Esophagus (tissue), 2 donors: ENCODE data around the gene NME5. TPM values are rescaled to one million over a fixed set of nuclear protein-coding genes. Genes with fewer than 3 reads are reported as not detected.

Experiments used
- H3K27ac ChIP-seq, 2 donors: one replicate each; pipeline ENCODE4 v1.5.1; 2013; ENCODE audit warnings: low read depth in 2 of 2, mild to moderate bottlenecking in 2 of 2, inconsistent platforms in 1 of 2, low read length in 1 of 2, moderate library complexity in 1 of 2
- H3K27me3 ChIP-seq, 2 donors: one replicate each; pipeline ENCODE4 v1.6.1; 2013; ENCODE audit warnings: low read length in 2 of 2, control low read depth in 1 of 2, mild to moderate bottlenecking in 1 of 2; ENCODE audit not compliant: insufficient read depth in 2 of 2, control insufficient read depth in 1 of 2
- H3K36me3 ChIP-seq, 2 donors: one replicate each; pipeline ENCODE4 v1.6.1; 2013; ENCODE audit warnings: low read length in 1 of 2; ENCODE audit not compliant: control insufficient read depth in 2 of 2, insufficient read depth in 2 of 2
- H3K4me1 ChIP-seq, 2 donors: one replicate each; pipeline ENCODE4 v1.6.1; 2013; ENCODE audit warnings: low read length in 1 of 2; ENCODE audit not compliant: control insufficient read depth in 2 of 2, insufficient read depth in 2 of 2
- H3K4me3 ChIP-seq, 2 donors: one replicate each; pipeline ENCODE4 v1.5.1; 2013; ENCODE audit warnings: low read length in 2 of 2, mild to moderate bottlenecking in 2 of 2, low read depth in 1 of 2, moderate library complexity in 1 of 2
- H3K9me3 ChIP-seq, 2 donors: one replicate each; pipeline ENCODE4 v1.6.1; 2013; ENCODE audit warnings: mild to moderate bottlenecking in 2 of 2, low read depth in 1 of 2, low read length in 1 of 2, moderate library complexity in 1 of 2; ENCODE audit not compliant: control insufficient read depth in 2 of 2, insufficient read depth in 1 of 2
- WGBS, 2 donors: extraction: QIAGEN DNeasy Blood & Tissue Kit; methylation state at CpG; one replicate each; pipeline ENCODE4 v1.1.7; 2013; 5-methylcytosine and 5-hydroxymethylcytosine counted together
- polyA plus RNA-seq, 2 donors: library from polyadenylated mRNA; stranded (reverse); fragments of 200-250 nt; gene quantifications; one replicate each; pipeline ENCODE4 v1.2.3, GENCODE V29; 2013
- donor health status: healthy with polysubstance abuse.
- donor health status: Bipolar disorder and iron deficiency.

NME5 gene
- polyA plus RNA-seq = under 1 TPM; 0.39 to 0.90 TPM

DNA sequence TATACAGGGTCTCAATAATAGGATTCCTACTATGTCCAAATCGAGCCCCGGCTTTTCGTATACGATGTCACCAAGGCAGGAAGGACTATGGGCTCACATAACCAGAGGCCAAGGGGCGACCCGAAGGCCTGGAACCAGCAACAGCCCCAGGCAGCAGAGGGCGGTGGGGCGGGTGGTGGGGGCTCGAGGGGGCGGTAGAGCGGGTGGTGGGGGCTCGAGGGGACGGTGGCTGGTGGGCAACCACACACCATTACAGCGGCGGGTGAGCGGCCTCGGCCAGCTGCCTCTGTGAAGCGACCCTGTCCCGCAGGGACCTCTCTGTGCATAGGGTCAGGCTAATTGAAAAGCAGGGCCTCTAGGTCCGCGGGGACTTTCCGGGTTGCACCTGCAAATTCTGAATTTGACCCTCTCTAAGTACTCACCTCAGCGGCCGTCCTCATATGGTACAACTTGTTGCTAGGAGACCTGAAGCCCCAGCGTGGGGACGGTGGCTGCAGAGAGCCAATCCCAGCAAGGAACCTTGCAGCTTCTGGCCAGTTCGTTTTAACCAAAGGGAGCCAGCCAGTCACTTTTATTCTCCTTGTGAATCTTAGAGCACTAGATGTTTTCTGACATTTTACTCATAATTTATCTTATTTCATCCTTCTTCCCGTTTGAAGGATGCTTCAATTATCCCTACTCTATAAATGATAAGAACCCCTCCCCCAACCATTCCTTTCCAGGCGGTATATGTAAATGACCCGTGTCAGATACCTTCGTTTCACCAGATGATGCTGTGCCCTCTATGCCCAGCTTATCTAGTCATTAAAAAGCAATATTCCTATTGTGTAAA is at the start of gene NME5:
TSS of gene NME5 (minus strand) at position 480 of the 832 bp plus-strand sequence. CDS start 648 bp downstream, outside the sequence.
- whole genome bisulfite sequencing, 2 donors = 17 to 20% methylated on average over 30 to 31 of the region's 31 CpGs
- Histone ChIP-seq H3K27me3 (no peaks in the 10 kb centered on the region), H3K4me1 (no peaks in the 10 kb centered on the region), H3K4me3 (peak within 1 kb of the TSS; percentile 38 to 41), H3K36me3 (no peaks in the 10 kb centered on the region), H3K9me3 (no peaks in the 10 kb centered on the region), H3K27ac (no peak within 1 kb of the TSS)

DNA sequence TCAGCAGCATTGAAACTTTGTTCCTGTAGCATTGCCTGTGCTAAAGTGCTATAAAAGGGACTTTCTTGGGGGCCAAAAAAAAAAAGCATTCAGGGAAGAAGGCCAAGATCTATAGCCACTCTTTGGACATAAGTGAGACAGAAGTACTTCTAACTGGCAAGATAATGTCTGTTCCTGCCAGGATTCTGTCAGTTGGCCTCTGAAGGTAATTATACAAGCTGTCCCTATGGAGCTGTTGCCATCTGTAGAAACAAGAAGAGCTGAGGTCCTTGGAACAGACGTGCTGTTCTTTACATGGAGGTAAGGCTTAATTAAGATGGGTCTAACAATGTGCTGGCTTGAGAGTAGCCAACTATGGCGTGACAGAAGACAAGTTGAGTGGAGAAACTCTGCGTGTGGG is 49.4 kb upstream of the NME5 start:
- H3K36me3 ChIP-seq = peaks cover 15 to 22% of the 10 kb centered on the region in 2 donors
- WGBS, 2 donors = 85 to 91% methylated on average over 3 of the region's 3 CpGs
- H3K27ac ChIP-seq = no peak overlapping the region
- H3K4me1 ChIP-seq = no peaks in the 10 kb centered on the region
- H3K9me3 ChIP-seq = no peaks in the 10 kb centered on the region
- H3K4me3 ChIP-seq = no peak overlapping the region
- no peaks in the 10 kb centered on the region for H3K27me3 ChIP-seq

DNA sequence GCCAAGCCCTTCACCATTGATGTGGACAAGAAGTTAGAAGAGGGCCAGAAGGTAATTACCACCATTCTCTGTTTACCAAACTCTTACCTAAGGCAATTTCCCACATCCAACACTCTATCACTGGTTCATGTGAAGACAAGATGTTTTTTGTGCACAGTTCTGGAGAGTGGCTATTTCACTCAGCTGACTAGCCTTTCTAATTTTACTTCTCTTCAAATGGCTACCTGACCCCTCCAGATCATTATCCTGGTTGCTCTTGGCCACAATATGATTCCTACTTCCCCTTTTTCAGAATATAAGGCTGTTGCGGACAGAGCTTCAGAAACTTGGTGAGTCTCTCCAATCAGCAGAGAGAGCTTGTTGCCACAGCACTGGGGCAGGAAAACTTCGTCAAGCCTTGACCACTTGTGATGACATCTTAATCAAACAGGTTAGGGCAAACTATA is 46.8 kb upstream of the NME5 start:
- Histone ChIP-seq H3K27me3 (no peaks in the 10 kb centered on the region), H3K27ac (no peak overlapping the region)
- whole genome bisulfite sequencing, 2 donors = 83 to 87% methylated on average over 2 of the region's 2 CpGs

DNA sequence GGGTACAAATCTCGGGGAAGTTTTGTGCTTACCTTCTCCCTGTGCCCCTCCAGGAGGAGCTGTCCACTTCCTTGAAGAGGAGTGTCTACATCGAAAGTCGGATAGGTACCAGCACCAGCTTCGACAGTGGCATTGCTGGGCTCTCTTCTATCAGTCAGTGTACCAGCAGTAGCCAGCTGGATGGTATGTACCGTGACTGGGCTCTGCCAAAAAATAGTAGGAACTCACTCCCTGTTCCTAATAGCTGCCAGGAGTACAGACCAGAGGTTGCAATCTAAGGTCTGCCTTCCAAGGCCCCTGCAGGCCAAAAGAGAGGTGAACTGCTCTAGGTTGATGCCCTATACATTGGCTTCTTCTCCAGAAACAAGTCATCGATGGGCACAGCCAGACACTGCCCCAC is 43.6 kb upstream of the NME5 start:
- Histone ChIP-seq H3K27ac (no peak overlapping the region), H3K4me3 (no peak overlapping the region), H3K9me3 (no peaks in the 10 kb centered on the region), H3K4me1 (peaks cover 4 to 6% of the 10 kb centered on the region in 2 donors), H3K36me3 (peaks cover 8% of the 10 kb centered on the region in 2 donors), H3K27me3 (no peaks in the 10 kb centered on the region)
- WGBS, 2 donors = 91 to 93% methylated on average over 6 of the region's 6 CpGs

More for the DNA sequence above, 46.8 kb upstream of the NME5 start:
- Histone ChIP-seq H3K9me3 (no peaks in the 10 kb centered on the region), H3K4me1 (no peaks in the 10 kb centered on the region), H3K36me3 (peaks cover 12 to 17% of the 10 kb centered on the region in 2 donors), H3K4me3 (no peak overlapping the region)

DNA sequence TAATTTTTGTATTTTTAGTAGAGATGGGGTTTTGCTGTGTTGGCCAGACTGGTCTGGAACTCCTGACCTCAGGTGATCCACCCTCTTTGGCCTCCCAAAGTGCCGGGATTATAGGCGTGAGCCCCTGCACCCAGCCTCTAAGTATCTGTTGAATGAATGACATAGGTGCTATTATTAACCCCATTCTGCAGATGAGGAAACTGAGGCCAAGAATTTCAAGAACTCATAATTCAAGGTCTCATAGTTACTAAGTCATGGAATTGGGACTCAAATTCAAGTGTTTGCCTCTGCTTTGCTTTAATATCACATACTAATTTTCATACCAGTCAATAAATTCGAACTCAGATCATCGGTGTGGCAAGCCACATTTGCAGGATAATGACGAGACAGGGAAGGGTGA is 41.6 kb upstream of the NME5 start:
- H3K36me3 ChIP-seq = peaks cover 2 to 14% of the 10 kb centered on the region in 2 donors
- H3K27ac ChIP-seq = no peak overlapping the region
- no peaks in the 10 kb centered on the region for H3K27me3 ChIP-seq
- 92 to 93% methylated on average over 5 of the region's 5 CpGs for WGBS, 2 donors
- peaks cover 4 to 6% of the 10 kb centered on the region in 2 donors for H3K4me1 ChIP-seq
- H3K9me3 ChIP-seq = no peaks in the 10 kb centered on the region
- H3K4me3 ChIP-seq = no peak overlapping the region

- Histone ChIP-seq H3K27ac (no peak overlapping the region), H3K4me3 (peak overlapping the region in 1 of 2 donors; percentile 96), H3K4me1 (peaks cover 4 to 6% of the 10 kb centered on the region in 2 donors), H3K36me3 (peaks cover 2 to 12% of the 10 kb centered on the region in 2 donors), H3K27me3 (no peaks in the 10 kb centered on the region), H3K9me3 (no peaks in the 10 kb centered on the region)
- 73 to 75% methylated on average over 5 of the region's 5 CpGs for WGBS, 2 donors
Measured at GRCh38 chr5:138180183-138180782, 41.1 kb upstream of the NME5 start.

DNA sequence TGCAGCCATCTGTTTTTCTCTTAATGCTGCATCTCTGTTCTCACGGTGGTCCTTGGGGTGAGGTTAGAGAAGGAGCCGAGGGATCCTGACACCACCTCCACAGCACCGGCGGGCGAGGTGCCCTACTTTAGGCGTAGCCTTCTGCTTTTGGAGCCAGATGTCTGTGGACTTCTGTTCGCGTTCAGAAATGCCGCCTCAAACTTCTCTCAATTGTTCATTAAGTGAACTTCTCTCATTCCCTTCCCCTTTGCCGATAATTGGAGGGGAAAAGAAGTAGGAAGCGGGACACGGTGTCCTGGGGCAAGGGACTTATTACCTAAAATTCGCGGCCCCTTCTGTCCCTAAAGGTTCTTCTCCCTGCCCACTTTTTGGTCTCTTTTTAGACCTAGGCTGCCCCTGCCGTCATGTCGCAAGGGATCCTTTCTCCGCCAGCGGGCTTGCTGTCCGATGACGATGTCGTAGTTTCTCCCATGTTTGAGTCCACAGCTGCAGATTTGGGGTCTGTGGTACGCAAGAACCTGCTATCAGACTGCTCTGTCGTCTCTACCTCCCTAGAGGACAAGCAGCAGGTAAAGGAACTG is 40.1 kb upstream of the NME5 start:
- H3K27ac ChIP-seq = no peak overlapping the region
- peaks cover 2 to 5% of the 10 kb centered on the region in 2 donors for H3K36me3 ChIP-seq
- H3K9me3 ChIP-seq = no peaks in the 10 kb centered on the region
- peaks cover 4 to 6% of the 10 kb centered on the region in 2 donors for H3K4me1 ChIP-seq
- 2% methylated on average over 23 of the region's 23 CpGs for WGBS, 2 donors
- H3K4me3 ChIP-seq = peak overlapping the region; percentile 48 to 96
- no peaks in the 10 kb centered on the region for H3K27me3 ChIP-seq

DNA sequence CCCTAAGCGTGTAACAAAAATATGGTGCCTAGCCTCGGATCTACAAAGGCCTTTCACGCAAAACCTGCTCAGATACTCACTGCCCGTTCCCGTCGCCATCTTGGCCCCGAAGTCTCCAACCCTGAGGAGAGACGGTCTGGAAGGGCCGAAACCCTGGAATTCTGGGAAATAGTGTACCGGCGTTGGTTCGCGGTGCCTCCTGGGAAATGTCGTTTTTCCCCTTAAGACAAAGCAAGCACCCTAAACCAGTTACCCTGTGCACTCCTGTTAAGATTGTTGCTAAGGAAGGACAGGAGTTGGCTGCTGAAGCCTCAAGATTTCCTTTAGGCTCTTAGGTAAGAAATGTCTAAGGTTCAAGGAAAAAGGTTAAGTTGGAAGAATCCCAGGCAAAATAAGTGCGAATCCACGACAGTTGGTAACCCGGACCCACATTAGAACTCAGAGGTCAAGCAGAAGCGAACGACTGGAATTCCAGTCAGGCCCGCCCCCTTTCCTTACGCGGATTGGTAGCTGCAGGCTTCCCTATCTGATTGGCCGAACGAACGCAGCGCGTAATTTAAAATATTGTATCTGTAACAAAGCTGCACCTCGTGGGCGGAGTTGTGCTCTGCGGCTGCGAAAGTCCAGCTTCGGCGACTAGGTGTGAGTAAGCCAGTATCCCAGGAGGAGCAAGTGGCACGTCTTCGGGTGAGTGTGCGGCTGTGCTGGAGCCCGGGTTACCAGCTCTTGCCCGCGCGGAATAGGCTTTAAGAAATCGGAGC is 39.5 kb upstream of the NME5 start, which contains the start of the genes BRD8 and KIF20A:
TSS of gene BRD8 (minus strand) at position 115 of the 761 bp plus-strand sequence. CDS start at position 99, 16 bp downstream.
TSS of gene KIF20A (plus strand) at position 597 of the 761 bp plus-strand sequence. CDS start 569 bp downstream, outside the sequence.
- 0% methylated on average over 41 of the region's 41 CpGs for WGBS, 2 donors
- Histone ChIP-seq H3K9me3 (no peaks in the 10 kb centered on the region), H3K36me3 (peaks cover 2 to 5% of the 10 kb centered on the region in 2 donors), H3K4me1 (peaks cover 4 to 6% of the 10 kb centered on the region in 2 donors), H3K27ac (peak within 1 kb of the TSS; percentile 87 to 90), H3K4me3 (peak within 1 kb of the TSS; percentile 84 to 96), H3K27me3 (no peaks in the 10 kb centered on the region)
